ENCODE data around the gene OR6F1. TPM values are rescaled to one million over a fixed set of nuclear protein-coding genes. Genes with fewer than 3 reads are reported as not detected.

The OR6F1 gene
- total and polyA plus RNA-seq, 2 donors (not counting 3 experiments of a cell fraction or from before 2014, with no cell fraction given): not detected

- Histone ChIP-seq H2AFZ (ENCODE audit: low read depth, low read length) (no peak within 1 kb of the TSS), H3K27ac (ENCODE audit: insufficient read depth, low read depth, low read length) (no peak within 1 kb of the TSS), H3K4me1 (ENCODE audit: control insufficient read depth, extremely low read depth, insufficient read depth, low read length) (no peaks in the 10 kb centered on the region), H3K4me3 (replicated peaks in 1 of 3; ENCODE audit: insufficient read depth in 1 of 3, low read depth in 1 of 3, low read length in 3 of 3) (no peak within 1 kb of the TSS), H3K9me3 (replicated peaks; ENCODE audit: control insufficient read depth, insufficient read depth, low read length) (peaks cover 8% of the 10 kb centered on the region), H3K27me3 (ENCODE audit: control insufficient read depth in 2 of 2, insufficient read depth in 2 of 2, low read length in 2 of 2) (no peaks in the 10 kb centered on the region), H3K9me1 (replicated peaks; ENCODE audit: control insufficient read depth, extremely low read depth, insufficient read depth, low read length) (no peaks in the 10 kb centered on the region), H3K4me2 (ENCODE audit: insufficient read depth, low read length) (no peak within 1 kb of the TSS), H3K9ac (replicated peaks; ENCODE audit: extremely low read depth, insufficient read depth, low read length) (no peak within 1 kb of the TSS), H4K20me1 (replicated peaks; ENCODE audit: control insufficient read depth, extremely low read depth, insufficient read depth, low read length) (no peaks in the 10 kb centered on the region), H3K79me2 (ENCODE audit: control insufficient read depth, insufficient read depth, low read length) (no peaks in the 10 kb centered on the region), H3K36me3 (ENCODE audit: control insufficient read depth in 2 of 2, extremely low read depth in 1 of 2, insufficient read depth in 2 of 2, low read length in 2 of 2) (no peaks in the 10 kb centered on the region)
- ChIA-PET CTCF (no interaction called here), POLR2A (no interaction called here)
- BruUV-seq (replicated peaks): no TSS peak
- DNase-seq (ENCODE audit: low read depth, low spot score) (no peak), FAIRE-seq (no peak)
- dilution Hi-C loops (cut with MboI; ENCODE audit: extremely low pct_ligation_motif_present, low sequenced_read_pairs) (no loop called here), intact Hi-C loops (cut with micrococcal nuclease) (no loop called here)
- no peak for TF ChIP-seq POLR2A (IDR thresholded peaks at IDR 0.05; ENCODE audit: low read depth, low read length)
- no peak for TF ChIP-seq FOS (IDR thresholded peaks at IDR 0.05; ENCODE audit: borderline replicate concordance, insufficient read depth, low read length)
- no peak for TF ChIP-seq POLR2AphosphoS5 (IDR thresholded peaks at IDR 0.05; ENCODE audit: insufficient read depth, low read depth, low read length)
- TF ChIP-seq CTCF (IDR thresholded peaks at IDR 0.05; ENCODE audit: extremely low read depth in 1 of 2, insufficient read depth in 1 of 2, low read depth in 1 of 2, low read length in 2 of 2): no peak
Measured at GRCh38 chr1:247738315-247738714, 21.9 kb upstream of the OR6F1 start, which contains the start of gene OR14K1. Gene OR14K1, plus strand, starts transcription at chr1:247738615. Its CDS starts 0 bp downstream, at chr1:247738615.

- ChIA-PET POLR2A (no interaction called here), CTCF (no interaction called here)
- Histone ChIP-seq H3K9me3 (replicated peaks; ENCODE audit: control insufficient read depth, insufficient read depth, low read length) (peaks cover 6% of the 10 kb centered on the region), H3K36me3 (ENCODE audit: control insufficient read depth in 2 of 2, extremely low read depth in 1 of 2, insufficient read depth in 2 of 2, low read length in 2 of 2) (no peaks in the 10 kb centered on the region), H3K4me1 (ENCODE audit: control insufficient read depth, extremely low read depth, insufficient read depth, low read length) (no peaks in the 10 kb centered on the region), H3K79me2 (ENCODE audit: control insufficient read depth, insufficient read depth, low read length) (no peaks in the 10 kb centered on the region), H3K9me1 (replicated peaks; ENCODE audit: control insufficient read depth, extremely low read depth, insufficient read depth, low read length) (no peaks in the 10 kb centered on the region), H3K9ac (replicated peaks; ENCODE audit: extremely low read depth, insufficient read depth, low read length) (no peak overlapping the region), H3K27me3 (ENCODE audit: control insufficient read depth in 2 of 2, insufficient read depth in 2 of 2, low read length in 2 of 2) (no peaks in the 10 kb centered on the region), H3K4me2 (ENCODE audit: insufficient read depth, low read length) (no peak overlapping the region), H4K20me1 (replicated peaks; ENCODE audit: control insufficient read depth, extremely low read depth, insufficient read depth, low read length) (no peaks in the 10 kb centered on the region), H3K4me3 (replicated peaks in 1 of 3; ENCODE audit: insufficient read depth in 1 of 3, low read depth in 1 of 3, low read length in 3 of 3) (no peak overlapping the region), H3K27ac (ENCODE audit: insufficient read depth, low read depth, low read length) (no peak overlapping the region), H2AFZ (ENCODE audit: low read depth, low read length) (no peak overlapping the region)
- TF ChIP-seq FOS (IDR thresholded peaks at IDR 0.05; ENCODE audit: borderline replicate concordance, insufficient read depth, low read length) (no peak), CTCF (IDR thresholded peaks at IDR 0.05; ENCODE audit: extremely low read depth in 1 of 2, insufficient read depth in 1 of 2, low read depth in 1 of 2, low read length in 2 of 2) (no peak), GATA2 (IDR thresholded peaks at IDR 0.05; ENCODE audit: insufficient read depth, insufficient read length, low read depth, low read length) (no peak), POLR2AphosphoS5 (IDR thresholded peaks at IDR 0.05; ENCODE audit: insufficient read depth, low read depth, low read length) (no peak), JUN (IDR thresholded peaks at IDR 0.05; ENCODE audit: borderline replicate concordance, insufficient read depth, insufficient read length, low read depth) (no peak), MAX (IDR thresholded peaks at IDR 0.05; ENCODE audit: insufficient read depth, insufficient read length) (no peak), MYC (IDR thresholded peaks at IDR 0.05; ENCODE audit: low read depth, low read length) (no peak), POLR2A (IDR thresholded peaks at IDR 0.05; ENCODE audit: low read depth, low read length) (no peak), EZH2 (IDR thresholded peaks at IDR 0.05; ENCODE audit: borderline replicate concordance, low read depth, low read length, severe bottlenecking) (no peak)
- DNase-seq (ENCODE audit: low read depth, low spot score): no peak
- no peak for FAIRE-seq
- dilution Hi-C loops (cut with MboI; ENCODE audit: extremely low pct_ligation_motif_present, low sequenced_read_pairs) (no loop called here), intact Hi-C loops (cut with micrococcal nuclease) (no loop called here)
- BruUV-seq (replicated peaks): no TSS peak
Measured at GRCh38 chr1:247721222-247721621, 4.8 kb upstream of the OR6F1 start.

All from endothelial cell of umbilical vein (primary cell).